GM10266 (cell line): ENCODE results near the gene GPR132.

ENCODE experiments used
- DNase-seq: peaks from one replicate; pipeline ENCODE4 v3.0.0; 2012; ENCODE audit errors: extremely low spot score
- CTCF ChIP-seq: IDR thresholded peaks from 2 replicates; pipeline ENCODE4 v1.5.1; 2012; ENCODE audit warnings: mild to moderate bottlenecking, low read depth; ENCODE audit not compliant: control insufficient read depth, insufficient read depth; ENCODE audit errors: missing control alignments

GPR132 gene

GRCh38 chr14:105102361-105102870 lies 37.2 kb upstream of the GPR132 start:
- no peak for DNase-seq
- no peak for TF ChIP-seq CTCF

GRCh38 chr14:105100910-105101309 lies 35.7 kb upstream of the GPR132 start:
- DNase-seq, result no peak
- TF ChIP-seq CTCF, result no peak

- no peak for TF ChIP-seq CTCF
These were observed 34.5 kb upstream of the GPR132 start for GRCh38 chr14:105099778-105100177.

GRCh38 chr14:105098316-105098715 lies 33.1 kb upstream of the GPR132 start:
- TF ChIP-seq CTCF, result no peak
- no peak for DNase-seq

More at GRCh38 chr14:105099778-105100177, 34.5 kb upstream of the GPR132 start:
- DNase-seq, result no peak

- TF ChIP-seq CTCF, result no peak
- no peak for DNase-seq
These were observed 32.5 kb upstream of the GPR132 start for GRCh38 chr14:105097794-105098127.

- no peak for DNase-seq
- TF ChIP-seq CTCF, result no peak
These were observed 31.1 kb upstream of the GPR132 start for GRCh38 chr14:105096206-105096875.

- TF ChIP-seq CTCF, result no peak
- DNase-seq, result no peak
These were observed 30.1 kb upstream of the GPR132 start for GRCh38 chr14:105095236-105095805.
